Adrenal gland (tissue), 5 donors: ENCODE measurements around the gene MYLK.

ENCODE experiments used
- POLR2A ChIP-seq, 2 donors: fragments of 450-650 bp; IDR thresholded peaks; one replicate each; pipeline ENCODE4 v1.6.1; 2017; ENCODE audit warnings: antibody characterized with exemption in 2 of 2, mild to moderate bottlenecking in 2 of 2, moderate library complexity in 1 of 2
- TF ChIP-seq, protein P1 (sequence below), 6 experiments: fragments of 450-650 bp in 4 of 6; fragments of 200-600 bp in 2 of 6; sonication (generic) in 1 of 6; IDR thresholded peaks; 1 replicate in 5 of 6; 2 replicates in 1 of 6; pipeline versions ENCODE4 v1.5.1 to v1.8.0; 2016 to 2021; ENCODE audit warnings: antibody characterized with exemption in 6 of 6, mild to moderate bottlenecking in 2 of 6, moderate library complexity in 1 of 6
- donor health status: DM: no; HTN: no; CAD: no.

DNA sequence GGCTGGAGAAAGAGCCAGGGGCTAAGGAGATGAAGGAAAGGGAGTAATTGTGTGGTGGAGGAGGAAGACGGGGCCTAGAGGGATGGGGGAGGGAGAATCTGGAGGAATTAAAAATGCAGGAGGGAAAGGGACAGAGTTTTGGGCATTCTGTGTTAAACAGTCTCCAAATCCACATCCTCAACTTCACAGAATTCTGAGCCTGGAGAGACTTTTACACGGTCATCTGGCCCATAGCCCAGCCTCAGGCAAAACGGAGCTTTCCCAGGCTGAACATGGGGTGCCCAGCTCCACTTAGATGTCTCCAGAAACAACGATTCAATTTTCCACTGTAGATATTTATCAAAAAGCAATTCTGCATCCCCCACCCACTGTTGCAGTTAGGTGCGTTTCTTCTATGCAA is 161.7 kb downstream of the MYLK start:
- TF ChIP-seq, protein P1, sequence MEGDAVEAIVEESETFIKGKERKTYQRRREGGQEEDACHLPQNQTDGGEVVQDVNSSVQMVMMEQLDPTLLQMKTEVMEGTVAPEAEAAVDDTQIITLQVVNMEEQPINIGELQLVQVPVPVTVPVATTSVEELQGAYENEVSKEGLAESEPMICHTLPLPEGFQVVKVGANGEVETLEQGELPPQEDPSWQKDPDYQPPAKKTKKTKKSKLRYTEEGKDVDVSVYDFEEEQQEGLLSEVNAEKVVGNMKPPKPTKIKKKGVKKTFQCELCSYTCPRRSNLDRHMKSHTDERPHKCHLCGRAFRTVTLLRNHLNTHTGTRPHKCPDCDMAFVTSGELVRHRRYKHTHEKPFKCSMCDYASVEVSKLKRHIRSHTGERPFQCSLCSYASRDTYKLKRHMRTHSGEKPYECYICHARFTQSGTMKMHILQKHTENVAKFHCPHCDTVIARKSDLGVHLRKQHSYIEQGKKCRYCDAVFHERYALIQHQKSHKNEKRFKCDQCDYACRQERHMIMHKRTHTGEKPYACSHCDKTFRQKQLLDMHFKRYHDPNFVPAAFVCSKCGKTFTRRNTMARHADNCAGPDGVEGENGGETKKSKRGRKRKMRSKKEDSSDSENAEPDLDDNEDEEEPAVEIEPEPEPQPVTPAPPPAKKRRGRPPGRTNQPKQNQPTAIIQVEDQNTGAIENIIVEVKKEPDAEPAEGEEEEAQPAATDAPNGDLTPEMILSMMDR (IDR thresholded peaks at IDR 0.05): no peak
- no peak for TF ChIP-seq POLR2A (IDR thresholded peaks at IDR 0.05)
